NB4 (cell line): ENCODE data around the gene HDAC9.

Source experiments
- CTCF ChIP-seq: IDR thresholded peaks from one replicate; pipeline ENCODE4 v1.5.1; 2012; ENCODE audit warnings: low read depth, low read length
- MAX ChIP-seq: IDR thresholded peaks from 2 replicates; pipeline ENCODE4 v1.6.1; 2011; ENCODE audit warnings: low read depth, low read length
- POLR2A ChIP-seq: IDR thresholded peaks from 2 replicates; pipeline ENCODE4 v1.6.1; 2011; ENCODE audit warnings: mild to moderate bottlenecking; ENCODE audit not compliant: insufficient read length; ENCODE audit errors: extremely low read depth

GRCh38 chr7:18916826-18917225 is 421.3 kb downstream of the HDAC9 start:
- TF ChIP-seq CTCF (no peak), POLR2A (no peak), MAX (no peak)
